Right cardiac atrium (tissue), 5 donors: ENCODE measurements around the gene PIPOX. TPM values are rescaled to one million over a fixed set of nuclear protein-coding genes. Genes with fewer than 3 reads are reported as not detected.

Source experiments
- ATAC-seq, 2 donors: fragments of 200-7000 bp; cut with Tn5 transposase; one replicate each; pipeline versions ENCODE4 v1.8.0 to v1.9.1; 2020; ENCODE audit warnings: moderate library complexity in 2 of 2, mild to moderate bottlenecking in 1 of 2
- DNase-seq, 3 donors: peaks; one replicate each; pipeline ENCODE4 v3.0.0-alpha.2; 2020
- H3K27ac ChIP-seq: one replicate; pipeline ENCODE4 v1.5.1; 2013; ENCODE audit warnings: mild to moderate bottlenecking, low read length, control low read depth, moderate library complexity
- H3K27me3 ChIP-seq: one replicate; pipeline ENCODE4 v1.6.1; 2013; ENCODE audit not compliant: control insufficient read depth, insufficient read depth
- H3K4me1 ChIP-seq: one replicate; pipeline ENCODE4 v1.6.1; 2013; ENCODE audit warnings: low read length; ENCODE audit not compliant: control insufficient read depth, insufficient read depth
- H3K4me3 ChIP-seq: one replicate; pipeline ENCODE4 v1.5.1; 2013; ENCODE audit warnings: low read length, control low read depth
- H3K9me3 ChIP-seq: one replicate; pipeline ENCODE4 v1.6.1; 2013; ENCODE audit warnings: low read length; ENCODE audit not compliant: control insufficient read depth
- WGBS: extraction: QIAGEN DNeasy Blood & Tissue Kit; methylation state at CpG from one replicate; pipeline ENCODE4 v1.1.7; 2013; 5-methylcytosine and 5-hydroxymethylcytosine counted together
- intact Hi-C, 4 donors: fragments of 100-400 bp; cut with DNase I; formaldehyde crosslinking; loops; one replicate each; pipeline versions ENCODE4 v1.11.0 to v1.14.0; 2022 to 2023
- polyA plus RNA-seq: library from polyadenylated mRNA; stranded (reverse); fragments of 200-250 nt; gene quantifications from one replicate; pipeline ENCODE4 v1.2.3, GENCODE V29; 2013
- total RNA-seq, 4 donors: library from RNA; stranded (reverse); fragmentation: NEBNext Ultra II Directional; extraction: Animal tissue kit (Norgen Biotek cat#: 25700); gene quantifications; one replicate each; pipeline ENCODE4 v1.2.1, GENCODE V29; 2021
- donor health status: healthy with polysubstance abuse.
- donor health status: DM: no; HTN: yes; CAD: no.
- donor health status: DM: no; HTN: no; CAD: no.
- donor health status: DM: no; HTN: yes; CAD: no; lungs with severe emphysema.
- donor health status: DM: yes; HTN: yes; CAD: no.

The PIPOX gene
- total and polyA plus RNA-seq, 5 donors: 0.45 to 1.4 (median 0.58) TPM

DNA sequence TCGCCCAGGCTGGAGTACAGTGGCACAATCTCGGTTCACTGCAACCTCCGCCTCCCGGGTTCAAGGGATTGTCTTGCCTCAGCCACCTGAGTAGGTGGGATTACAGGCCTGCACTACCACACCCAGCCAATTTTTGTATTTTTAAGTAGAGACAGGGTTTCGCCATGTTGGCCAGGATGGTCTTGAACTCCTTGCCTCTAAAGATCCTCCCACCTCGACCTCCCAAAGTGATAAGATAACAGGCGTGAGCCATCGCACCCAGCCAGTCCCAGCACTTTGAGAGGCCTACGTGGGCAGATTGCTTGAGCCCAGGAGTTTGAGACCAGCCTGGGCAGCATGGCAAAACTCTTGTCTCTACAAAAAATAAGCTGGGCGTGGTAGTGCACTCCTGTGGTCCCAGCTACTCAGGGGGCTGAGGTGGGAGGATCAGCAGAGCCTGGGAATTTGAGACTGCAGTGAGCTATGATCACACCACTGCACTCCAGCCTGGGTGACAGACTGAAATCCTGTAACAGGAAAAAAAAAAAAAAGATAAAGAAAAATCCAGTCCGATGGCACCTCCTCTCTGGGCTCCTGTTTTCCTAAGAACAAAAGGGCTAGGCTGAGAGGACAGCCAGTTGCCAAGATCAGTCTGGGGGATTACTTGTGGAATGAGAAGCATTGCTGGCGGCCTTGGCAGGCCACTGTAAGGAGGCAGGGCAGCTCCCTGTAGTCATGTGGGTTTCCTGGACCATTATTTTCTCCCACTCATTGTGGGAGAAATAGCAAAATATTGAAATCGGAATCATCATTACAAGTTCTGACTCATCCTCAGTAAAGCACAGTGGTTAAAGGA lies 3.0 kb upstream of the PIPOX start:
- no peak for ATAC-seq
- Histone ChIP-seq H3K27me3 (no peaks in the 10 kb centered on the region), H3K9me3 (no peaks in the 10 kb centered on the region), H3K4me1 (peaks cover 4% of the 10 kb centered on the region), H3K27ac (no peak overlapping the region), H3K4me3 (no peak overlapping the region)
- intact Hi-C loops: no loop called here
- DNase-seq: no peak
- WGBS: 72% methylated on average over 13 of the region's 13 CpGs

DNA sequence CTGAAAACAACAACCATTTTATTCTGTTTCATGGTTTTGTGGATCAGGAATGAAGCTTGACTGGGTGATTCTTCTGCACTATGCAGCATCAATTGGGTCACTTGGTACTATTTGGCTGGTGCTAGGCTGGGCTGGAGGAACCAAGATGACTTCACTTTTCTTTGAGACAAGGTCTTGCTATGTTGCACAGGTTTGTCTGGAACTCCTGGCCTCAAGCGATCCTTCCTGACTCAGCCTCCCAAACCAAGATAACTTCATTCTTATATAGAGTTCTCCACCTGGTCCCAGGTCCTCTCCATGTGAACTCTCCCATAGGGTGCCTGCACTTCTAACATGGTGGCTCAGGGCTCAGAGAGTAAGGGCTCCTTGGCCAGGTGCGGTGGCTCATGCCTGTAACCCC lies 1.9 kb upstream of the PIPOX start:
- intact Hi-C loops: no loop called here
- Histone ChIP-seq H3K27me3 (no peaks in the 10 kb centered on the region), H3K4me1 (peaks cover 4% of the 10 kb centered on the region), H3K4me3 (no peak overlapping the region), H3K27ac (no peak overlapping the region), H3K9me3 (no peaks in the 10 kb centered on the region)
- ATAC-seq: no peak
- DNase-seq: no peak
- 100% methylated on average over 2 of the region's 2 CpGs for WGBS

DNA sequence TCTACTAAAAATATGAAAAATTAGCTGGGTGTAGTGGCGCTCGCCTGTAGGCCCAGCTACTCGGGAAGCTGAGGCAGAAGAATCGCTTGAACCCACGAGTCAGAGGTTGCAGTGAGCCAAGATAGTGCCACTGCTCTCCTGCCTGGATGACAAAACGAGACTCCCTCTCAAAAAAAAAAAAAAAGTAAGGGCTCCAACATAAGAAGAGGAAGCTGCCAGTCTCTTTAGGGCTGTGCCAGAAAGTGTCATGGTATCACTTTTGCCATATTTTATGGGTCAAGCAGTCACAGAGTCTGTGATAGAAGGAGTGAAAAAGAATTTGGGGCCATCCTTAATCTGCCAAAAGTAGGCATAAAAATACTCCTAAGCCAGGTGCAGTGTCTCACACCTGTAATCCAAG lies 1.4 kb upstream of the PIPOX start:
- Histone ChIP-seq H3K4me3 (no peak overlapping the region), H3K9me3 (no peaks in the 10 kb centered on the region), H3K27ac (no peak overlapping the region), H3K4me1 (peaks cover 4% of the 10 kb centered on the region), H3K27me3 (no peaks in the 10 kb centered on the region)
- intact Hi-C loops: no loop called here
- WGBS: 92% methylated on average over 6 of the region's 6 CpGs
- DNase-seq (no peak), ATAC-seq (no peak)

DNA sequence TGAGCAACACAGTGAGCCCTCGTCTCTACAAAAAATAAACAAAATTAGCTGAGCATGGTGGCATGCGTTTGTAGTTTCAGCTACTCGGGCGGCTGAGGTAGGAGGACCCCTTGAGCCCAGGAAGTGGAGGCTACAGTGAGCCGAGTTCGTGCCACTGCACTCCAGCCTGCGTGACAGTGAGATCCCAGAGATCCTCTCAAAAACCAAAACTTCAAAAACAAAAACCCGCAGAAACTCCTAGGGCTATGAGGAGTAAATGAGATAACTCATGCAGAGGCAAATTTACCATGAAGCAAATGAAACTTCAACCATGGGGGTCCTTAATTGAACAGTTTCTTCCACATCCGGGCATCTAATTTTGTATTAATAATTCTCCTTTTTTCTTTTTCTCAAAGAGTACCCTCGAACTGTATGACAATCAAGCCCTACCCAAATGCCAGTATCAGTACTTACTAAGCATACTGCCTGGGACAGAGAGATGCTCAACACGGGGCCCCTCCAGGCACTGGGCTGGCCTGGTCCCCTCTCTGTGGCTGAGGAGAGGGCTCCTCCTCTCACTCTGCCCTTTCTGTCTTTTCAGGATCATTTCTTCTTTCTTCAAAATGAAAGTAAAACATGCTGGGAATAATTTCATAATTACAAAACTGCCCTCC lies 789 bp upstream of the PIPOX start:
- intact Hi-C loops: no loop called here
- H3K4me3 ChIP-seq: no peak overlapping the region
- WGBS: 81% methylated on average over 11 of the region's 11 CpGs
- DNase-seq (no peak), ATAC-seq (peak in 1 of 2 donors; percentile 9)
- no peak overlapping the region for H3K27ac ChIP-seq
- no peaks in the 10 kb centered on the region for H3K27me3 ChIP-seq
- peaks cover 4% of the 10 kb centered on the region for H3K4me1 ChIP-seq
- no peaks in the 10 kb centered on the region for H3K9me3 ChIP-seq

DNA sequence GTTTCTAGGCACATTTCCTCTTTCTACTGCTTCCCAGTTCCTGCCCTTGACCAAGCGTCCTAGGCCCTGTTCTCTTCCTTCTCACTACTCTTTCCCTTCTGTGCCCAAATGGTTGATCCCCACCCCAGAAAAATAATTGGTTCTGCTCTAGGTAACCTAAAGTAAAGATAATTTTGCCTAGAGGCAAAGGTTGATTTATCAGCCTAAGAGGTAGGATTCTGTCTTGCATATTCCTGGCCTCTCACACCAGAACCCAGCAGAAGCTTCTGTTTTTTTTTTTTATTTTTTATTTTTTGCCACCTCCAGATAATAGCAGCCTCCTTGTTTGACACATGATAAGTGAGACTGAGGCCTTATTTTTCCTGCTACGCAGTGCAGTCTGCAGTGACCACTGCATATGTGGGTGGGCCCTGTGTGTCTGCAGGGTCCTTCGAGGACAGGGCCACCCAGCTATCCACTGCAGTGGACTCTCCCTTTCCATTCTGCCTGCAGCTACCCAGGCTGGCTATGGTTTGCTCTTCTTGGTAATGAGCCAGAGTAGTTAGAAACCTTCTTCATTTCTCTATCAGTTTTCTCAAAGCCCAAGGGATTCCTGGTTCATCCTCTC lies 701 bp downstream of the PIPOX start:
- ATAC-seq (peak in 1 of 2 donors; percentile 30), DNase-seq (no peak)
- intact Hi-C loops: no loop called here
- Histone ChIP-seq H3K27me3 (no peaks in the 10 kb centered on the region), H3K27ac (no peak overlapping the region), H3K4me3 (no peak overlapping the region), H3K4me1 (peaks cover 4% of the 10 kb centered on the region), H3K9me3 (no peaks in the 10 kb centered on the region)
- WGBS: 75% methylated on average over 3 of the region's 3 CpGs

DNA sequence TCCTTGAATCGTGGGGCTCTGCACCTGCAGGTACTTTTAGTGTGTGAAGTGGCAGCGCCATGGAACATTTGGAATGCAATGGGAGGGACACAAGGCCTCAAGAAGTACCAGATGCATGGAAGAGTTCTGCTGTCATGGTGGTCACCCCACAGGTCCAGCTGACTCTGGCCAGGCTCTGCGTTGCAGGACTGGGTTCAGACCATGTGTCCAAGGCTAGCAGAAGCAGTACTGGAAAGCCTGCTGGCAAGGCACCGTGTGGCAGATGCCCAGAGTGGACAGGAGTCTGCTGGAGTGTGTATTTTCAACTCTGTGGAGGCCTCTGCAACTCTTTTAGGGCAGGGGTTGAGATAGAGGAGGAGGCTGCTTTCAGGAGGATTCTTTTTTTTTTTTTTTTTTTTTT lies 2.1 kb downstream of the PIPOX start:
- intact Hi-C loops: no loop called here
- Histone ChIP-seq H3K27me3 (no peaks in the 10 kb centered on the region), H3K4me3 (no peak overlapping the region), H3K27ac (no peak overlapping the region), H3K4me1 (peaks cover 4% of the 10 kb centered on the region), H3K9me3 (no peaks in the 10 kb centered on the region)
- 96% methylated on average over 4 of the region's 4 CpGs for WGBS
- ATAC-seq (no peak), DNase-seq (no peak)

DNA sequence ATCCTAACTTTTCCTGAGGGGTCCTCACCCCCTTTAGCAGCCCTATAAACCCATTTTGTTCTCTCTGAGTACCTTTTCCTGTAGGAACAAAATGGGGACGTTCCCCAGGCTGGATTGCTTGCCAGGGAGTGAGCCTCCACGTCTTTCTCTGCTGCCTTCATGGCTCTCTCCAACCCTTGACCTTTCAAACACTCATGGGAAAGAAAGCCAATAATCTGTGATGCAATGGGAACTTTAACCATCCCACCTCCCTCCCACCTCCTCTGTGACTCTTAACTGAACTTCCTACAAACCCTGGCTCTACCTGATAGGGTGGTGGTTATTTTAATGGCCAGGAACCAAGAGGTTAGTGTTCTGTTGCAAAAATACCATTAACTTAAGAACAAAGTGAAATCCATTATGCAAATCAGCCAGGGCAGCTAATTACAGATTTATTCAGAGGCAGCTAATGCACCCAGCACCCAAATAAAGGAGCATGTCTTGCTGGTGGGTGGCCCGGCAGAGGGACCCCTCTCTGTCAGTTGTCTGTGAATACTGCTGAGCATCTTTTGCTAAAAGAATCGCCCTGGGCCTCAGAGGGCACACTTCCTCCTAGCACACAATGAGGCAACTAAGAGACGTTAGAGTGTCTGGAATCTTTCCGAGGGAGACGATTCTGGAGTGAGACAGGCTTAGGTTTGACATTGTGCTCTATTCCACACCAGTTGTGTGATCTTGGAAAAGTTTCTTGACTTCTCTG lies 3.0 kb downstream of the PIPOX start:
- intact Hi-C loops: no loop called here
- no peak for ATAC-seq
- H3K27ac ChIP-seq: no peak overlapping the region
- DNase-seq: no peak
- no peaks in the 10 kb centered on the region for H3K9me3 ChIP-seq
- WGBS: 62% methylated on average over 7 of the region's 7 CpGs
- H3K4me1 ChIP-seq: peaks cover 4% of the 10 kb centered on the region
- no peaks in the 10 kb centered on the region for H3K27me3 ChIP-seq
- H3K4me3 ChIP-seq: no peak overlapping the region

DNA sequence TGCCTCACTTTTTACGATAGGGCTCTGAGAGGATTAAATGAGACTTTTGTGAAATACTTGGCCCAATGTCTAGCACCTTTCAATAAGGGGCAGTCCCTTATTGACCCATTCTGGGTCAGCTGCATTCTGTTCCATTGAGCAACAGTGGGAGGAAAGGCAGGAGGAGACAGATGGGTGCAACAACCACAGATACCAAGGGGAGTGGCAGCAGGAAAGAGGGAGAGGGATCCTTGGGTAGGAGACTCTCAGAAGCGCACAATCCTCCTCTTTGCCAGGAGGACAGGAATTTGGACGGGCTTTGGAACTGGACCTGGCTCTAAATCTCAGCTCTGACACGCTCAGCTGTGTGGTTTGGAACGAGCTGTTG lies 3.5 kb downstream of the PIPOX start:
- DNase-seq (no peak), ATAC-seq (no peak)
- WGBS: 82% methylated on average over 5 of the region's 5 CpGs
- intact Hi-C loops: no loop called here
- no peaks in the 10 kb centered on the region for H3K9me3 ChIP-seq
- peaks cover 4% of the 10 kb centered on the region for H3K4me1 ChIP-seq
- H3K27ac ChIP-seq: no peak overlapping the region
- H3K27me3 ChIP-seq: no peaks in the 10 kb centered on the region
- no peak overlapping the region for H3K4me3 ChIP-seq

DNA sequence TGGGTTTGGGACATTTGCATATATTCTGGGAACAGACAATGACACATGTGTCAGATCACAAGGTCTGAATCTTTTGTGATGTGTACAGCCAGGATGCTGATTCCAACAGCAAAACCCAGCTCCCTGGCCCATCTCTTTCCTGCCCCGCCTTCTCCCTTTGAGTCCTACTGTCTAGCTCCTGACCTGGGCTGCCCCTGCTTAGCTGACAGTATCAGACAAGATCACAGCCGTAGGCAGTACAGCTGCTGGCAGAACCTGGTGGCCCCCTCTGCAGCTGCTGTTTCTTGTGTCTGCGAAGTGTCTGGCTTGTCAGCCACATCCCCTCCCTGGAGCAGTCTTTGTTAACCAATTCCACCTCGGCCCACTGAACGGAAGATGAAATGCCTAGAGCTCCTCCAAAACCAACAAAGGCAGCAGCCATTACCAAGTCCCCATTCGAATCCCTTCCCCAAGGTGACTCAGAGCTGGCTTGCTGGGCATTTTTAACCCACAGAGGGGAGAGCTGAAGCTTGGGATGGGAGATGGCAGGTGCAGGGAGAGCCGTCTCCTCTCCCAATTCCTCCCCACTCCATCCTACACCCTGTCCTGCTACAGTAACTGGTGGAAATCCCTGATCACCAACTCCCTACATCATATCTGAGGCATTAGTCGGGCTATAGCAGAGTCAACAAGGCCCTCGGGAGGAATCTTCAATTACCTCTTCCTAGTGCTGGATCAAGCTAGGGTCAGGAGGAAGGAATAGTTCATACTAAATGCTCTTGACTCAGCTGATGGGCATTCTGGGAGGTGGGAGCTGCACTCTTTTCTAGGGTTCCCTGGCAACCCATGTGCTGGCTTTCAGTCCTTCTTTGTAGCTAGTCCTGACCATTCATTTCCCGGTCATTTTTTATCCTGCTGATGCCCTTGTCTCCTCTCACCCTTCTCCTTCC lies 5.8 kb downstream of the PIPOX start:
- H3K27me3 ChIP-seq: no peaks in the 10 kb centered on the region
- ATAC-seq (peak in 1 of 2 donors; percentile 36), DNase-seq (no peak)
- no peaks in the 10 kb centered on the region for H3K9me3 ChIP-seq
- intact Hi-C loops: no loop called here
- no peaks in the 10 kb centered on the region for H3K4me1 ChIP-seq
- no peak overlapping the region for H3K27ac ChIP-seq
- 56% methylated on average over 10 of the region's 10 CpGs for WGBS
- H3K4me3 ChIP-seq: no peak overlapping the region

DNA sequence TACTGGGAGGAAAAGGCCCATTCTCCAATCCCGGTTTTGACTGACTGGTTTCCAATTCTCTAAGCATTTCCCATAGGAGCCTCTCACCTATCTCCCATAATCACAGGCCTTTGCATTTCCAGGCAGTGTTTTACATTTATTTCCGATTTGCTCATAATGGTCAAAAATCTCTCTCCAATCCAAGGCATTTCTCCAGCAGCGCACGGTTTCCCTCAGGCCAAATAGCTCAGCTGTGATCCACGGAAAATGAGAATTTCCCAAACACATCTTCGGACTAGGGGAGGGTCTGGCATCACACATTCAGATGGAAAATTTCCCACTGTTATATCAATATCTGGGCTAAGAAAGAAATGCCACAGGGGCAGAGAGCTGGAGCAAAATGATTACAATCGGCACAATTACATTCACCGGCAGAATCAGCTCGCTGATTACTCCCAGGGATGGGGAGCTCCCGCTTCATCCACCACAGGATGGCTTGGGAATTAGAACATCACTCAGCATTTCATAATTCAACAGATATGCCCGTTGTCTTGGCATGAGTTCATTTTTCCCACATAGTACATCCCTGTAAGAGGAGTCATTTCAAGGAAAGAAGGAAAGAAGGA lies 6.7 kb downstream of the PIPOX start:
- DNase-seq: no peak
- intact Hi-C loops: no loop called here
- 74% methylated on average over 11 of the region's 11 CpGs for WGBS

More for the DNA sequence above, 6.7 kb downstream of the PIPOX start:
- Histone ChIP-seq H3K9me3 (no peaks in the 10 kb centered on the region), H3K27ac (no peak overlapping the region), H3K4me3 (no peak overlapping the region), H3K27me3 (no peaks in the 10 kb centered on the region), H3K4me1 (no peaks in the 10 kb centered on the region)
- ATAC-seq: no peak
